ENCODE measurements around the gene NEK6. TPM values are rescaled to one million over a fixed set of nuclear protein-coding genes. Genes with fewer than 3 reads are reported as not detected.

NEK6 gene
- total and polyA plus RNA-seq, 2 experiments from 2014 or later = 33.5 to 44.7 TPM

DNA sequence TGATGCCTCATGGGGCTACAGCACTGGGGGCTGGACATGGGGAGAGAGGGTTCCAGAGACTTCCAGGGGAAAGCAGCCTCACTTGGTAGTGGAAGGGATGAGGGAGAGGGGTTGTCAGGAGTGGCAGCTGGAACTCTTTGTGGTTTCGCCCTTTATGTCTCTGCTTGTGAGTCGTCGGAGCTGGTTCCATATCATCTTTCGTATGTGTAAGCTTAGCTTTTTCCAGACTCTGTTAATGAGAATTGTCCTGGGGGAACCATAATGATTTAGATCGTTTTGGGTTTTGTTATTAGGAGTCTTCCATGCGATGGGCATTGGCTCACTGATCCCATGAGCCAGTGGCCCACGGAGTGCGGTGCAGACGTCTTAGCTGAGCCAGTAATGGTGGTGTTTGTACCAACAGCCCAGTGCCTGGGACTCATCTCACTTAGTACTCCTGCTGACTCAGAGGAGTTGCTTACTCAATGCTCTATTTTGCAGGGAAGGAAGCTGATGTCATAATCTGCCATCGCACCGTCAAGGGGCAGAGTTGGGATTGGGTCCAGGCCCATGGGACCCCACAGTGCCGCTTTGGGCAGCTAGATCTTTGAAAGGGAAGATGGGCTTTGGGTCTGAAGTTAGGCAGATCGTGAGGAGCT, 48.5 kb downstream of the NEK6 start:
- TF ChIP-seq EZH2 (IDR thresholded peaks at IDR 0.05; ENCODE audit: borderline replicate concordance) (no peak), EZH2phosphoT487 (IDR thresholded peaks at IDR 0.05; ENCODE audit: low read depth, severe bottlenecking, unreplicated experiment) (no peak)
- TF ChIP-seq, protein P1, sequence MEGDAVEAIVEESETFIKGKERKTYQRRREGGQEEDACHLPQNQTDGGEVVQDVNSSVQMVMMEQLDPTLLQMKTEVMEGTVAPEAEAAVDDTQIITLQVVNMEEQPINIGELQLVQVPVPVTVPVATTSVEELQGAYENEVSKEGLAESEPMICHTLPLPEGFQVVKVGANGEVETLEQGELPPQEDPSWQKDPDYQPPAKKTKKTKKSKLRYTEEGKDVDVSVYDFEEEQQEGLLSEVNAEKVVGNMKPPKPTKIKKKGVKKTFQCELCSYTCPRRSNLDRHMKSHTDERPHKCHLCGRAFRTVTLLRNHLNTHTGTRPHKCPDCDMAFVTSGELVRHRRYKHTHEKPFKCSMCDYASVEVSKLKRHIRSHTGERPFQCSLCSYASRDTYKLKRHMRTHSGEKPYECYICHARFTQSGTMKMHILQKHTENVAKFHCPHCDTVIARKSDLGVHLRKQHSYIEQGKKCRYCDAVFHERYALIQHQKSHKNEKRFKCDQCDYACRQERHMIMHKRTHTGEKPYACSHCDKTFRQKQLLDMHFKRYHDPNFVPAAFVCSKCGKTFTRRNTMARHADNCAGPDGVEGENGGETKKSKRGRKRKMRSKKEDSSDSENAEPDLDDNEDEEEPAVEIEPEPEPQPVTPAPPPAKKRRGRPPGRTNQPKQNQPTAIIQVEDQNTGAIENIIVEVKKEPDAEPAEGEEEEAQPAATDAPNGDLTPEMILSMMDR (IDR thresholded peaks at IDR 0.05; ENCODE audit: poor library complexity) = no peak
- H3K9me3 ChIP-seq (ENCODE audit: low read depth) = no peaks in the 10 kb centered on the region
- H3K9me2 ChIP-seq (replicated peaks; ENCODE audit: insufficient read depth) = no peaks in the 10 kb centered on the region
- no peaks in the 10 kb centered on the region for H3K4me1 ChIP-seq (ENCODE audit: insufficient read depth)
- no peak overlapping the region for H3K4me3 ChIP-seq
- no peaks in the 10 kb centered on the region for H3K79me2 ChIP-seq
- H3K27me3 ChIP-seq = no peaks in the 10 kb centered on the region
- H3K36me3 ChIP-seq (replicated peaks; ENCODE audit: insufficient read depth, low read depth) = no peaks in the 10 kb centered on the region
- H2AFZ ChIP-seq = no peak overlapping the region
- H3K27ac ChIP-seq = peak overlapping the region; percentile 8
- 81% methylated on average over 13 of the region's 13 CpGs for WGBS (ENCODE audit: low lambda C conversion rate, missing lambda C conversion rate)
- H3K4me2 ChIP-seq = no peak overlapping the region
- no peaks in the 10 kb centered on the region for H4K20me1 ChIP-seq (ENCODE audit: insufficient read depth, poor library complexity, severe bottlenecking)
- no peak for DNase-seq (ENCODE audit: low spot score)

GRCh38 chr9:124307379-124308030, 49.8 kb downstream of the NEK6 start:
- H3K4me1 ChIP-seq (ENCODE audit: insufficient read depth) = no peaks in the 10 kb centered on the region
- H2AFZ ChIP-seq = no peak overlapping the region
- no peaks in the 10 kb centered on the region for H4K20me1 ChIP-seq (ENCODE audit: insufficient read depth, poor library complexity, severe bottlenecking)
- no peaks in the 10 kb centered on the region for H3K9me3 ChIP-seq (ENCODE audit: low read depth)
- no peak overlapping the region for H3K4me3 ChIP-seq
- no peaks in the 10 kb centered on the region for H3K27me3 ChIP-seq
- H3K36me3 ChIP-seq (replicated peaks; ENCODE audit: insufficient read depth, low read depth) = no peaks in the 10 kb centered on the region
- no peak overlapping the region for H3K4me2 ChIP-seq
- no peak overlapping the region for H3K27ac ChIP-seq
- TF ChIP-seq EZH2 (IDR thresholded peaks at IDR 0.05; ENCODE audit: borderline replicate concordance) (no peak), EZH2phosphoT487 (IDR thresholded peaks at IDR 0.05; ENCODE audit: low read depth, severe bottlenecking, unreplicated experiment) (no peak)
- TF ChIP-seq, protein P1 (IDR thresholded peaks at IDR 0.05; ENCODE audit: poor library complexity) = no peak
- DNase-seq (ENCODE audit: low spot score) = no peak
- 89% methylated on average over 24 of the region's 24 CpGs for WGBS (ENCODE audit: low lambda C conversion rate, missing lambda C conversion rate)
- H3K79me2 ChIP-seq = no peaks in the 10 kb centered on the region
- H3K9me2 ChIP-seq (replicated peaks; ENCODE audit: insufficient read depth) = no peaks in the 10 kb centered on the region

GRCh38 chr9:124308606-124309491, 51.1 kb downstream of the NEK6 start:
- no peak overlapping the region for H3K4me2 ChIP-seq
- H3K79me2 ChIP-seq = no peaks in the 10 kb centered on the region
- no peaks in the 10 kb centered on the region for H3K27me3 ChIP-seq
- H3K4me3 ChIP-seq = no peak overlapping the region
- no peak for DNase-seq (ENCODE audit: low spot score)
- no peaks in the 10 kb centered on the region for H3K9me2 ChIP-seq (replicated peaks; ENCODE audit: insufficient read depth)
- H3K36me3 ChIP-seq (replicated peaks; ENCODE audit: insufficient read depth, low read depth) = no peaks in the 10 kb centered on the region
- 94% methylated on average over 21 of the region's 21 CpGs for WGBS (ENCODE audit: low lambda C conversion rate, missing lambda C conversion rate)
- H3K27ac ChIP-seq = peak overlapping the region; percentile 16
- TF ChIP-seq, protein P1 (IDR thresholded peaks at IDR 0.05; ENCODE audit: poor library complexity) = no peak
- no peak for TF ChIP-seq EZH2phosphoT487 (IDR thresholded peaks at IDR 0.05; ENCODE audit: low read depth, severe bottlenecking, unreplicated experiment)
- no peak for TF ChIP-seq EZH2 (IDR thresholded peaks at IDR 0.05; ENCODE audit: borderline replicate concordance)
- H3K9me3 ChIP-seq (ENCODE audit: low read depth) = no peaks in the 10 kb centered on the region
- no peak overlapping the region for H2AFZ ChIP-seq
- H4K20me1 ChIP-seq (ENCODE audit: insufficient read depth, poor library complexity, severe bottlenecking) = no peaks in the 10 kb centered on the region
- no peaks in the 10 kb centered on the region for H3K4me1 ChIP-seq (ENCODE audit: insufficient read depth)

All from hepatocyte (in vitro differentiated cells).